ENCODE measurements around the gene TXNRD2.

Gene TXNRD2

GRCh38 chr22:19875531-19876313 lies 65.9 kb downstream of the TXNRD2 start:
- DNase-seq (ENCODE audit: low spot score), result no peak

GRCh38 chr22:19875061-19875530 lies 66.5 kb downstream of the TXNRD2 start:
- DNase-seq (ENCODE audit: low spot score), result no peak

- DNase-seq (ENCODE audit: low spot score), result no peak
These were observed 67.1 kb downstream of the TXNRD2 start for GRCh38 chr22:19874307-19875060.

- DNase-seq (ENCODE audit: low spot score), result no peak
These were observed 67.7 kb downstream of the TXNRD2 start for GRCh38 chr22:19873960-19874306.

- DNase-seq (ENCODE audit: low spot score), result no peak
These were observed 68.3 kb downstream of the TXNRD2 start for GRCh38 chr22:19873138-19873959.

- no peak for DNase-seq (ENCODE audit: low spot score)
These were observed 68.9 kb downstream of the TXNRD2 start for GRCh38 chr22:19872779-19873137.

GRCh38 chr22:19871845-19872778 lies 69.5 kb downstream of the TXNRD2 start:
- DNase-seq (ENCODE audit: low spot score), result no peak

DNA sequence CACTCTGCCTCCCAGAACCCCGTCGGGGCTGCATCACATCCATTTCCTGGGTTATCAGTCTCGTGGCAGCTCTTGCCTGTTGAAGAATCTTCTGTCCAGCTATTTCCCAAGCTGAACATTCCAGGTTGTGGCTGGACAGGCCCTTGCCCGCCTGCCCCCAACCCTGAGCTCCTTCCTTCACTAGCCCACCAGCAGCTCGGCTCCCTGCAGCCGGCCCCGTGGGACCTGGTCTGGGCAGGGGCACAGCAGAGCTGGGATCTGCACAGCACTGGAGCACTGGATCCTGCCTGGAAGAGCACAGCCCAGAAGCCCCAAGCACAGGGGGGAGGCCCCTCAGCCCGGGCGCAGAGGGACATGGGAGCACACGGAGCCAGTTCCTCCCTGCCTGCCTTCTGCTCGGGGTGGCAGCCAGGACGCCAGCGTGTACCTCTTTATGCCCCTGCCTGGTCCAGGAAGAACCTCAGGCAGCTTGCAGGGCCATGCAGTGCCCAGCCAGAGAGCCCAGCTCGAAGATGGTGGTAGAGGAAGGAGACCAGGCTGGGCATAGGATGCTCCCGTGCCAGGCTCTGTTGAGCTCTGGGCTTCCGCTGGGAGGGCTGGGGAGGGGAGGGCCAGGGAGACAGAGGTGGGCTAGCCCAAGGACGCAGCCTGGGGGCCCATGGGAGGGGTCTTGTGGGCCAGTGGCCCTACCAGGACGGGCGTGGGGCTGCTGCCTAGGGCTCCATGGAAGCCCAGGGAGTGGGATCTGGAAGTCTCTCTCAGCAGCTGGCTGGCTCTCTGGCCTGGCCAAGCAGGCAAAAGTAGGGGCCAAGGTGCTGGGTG lies 70.4 kb downstream of the TXNRD2 start:
- DNase-seq (ENCODE audit: low spot score), result no peak

- DNase-seq (ENCODE audit: low spot score), result no peak
These were observed 71.2 kb downstream of the TXNRD2 start for GRCh38 chr22:19870153-19871022.

- DNase-seq (ENCODE audit: low spot score), result no peak
These were observed 72.0 kb downstream of the TXNRD2 start for GRCh38 chr22:19869497-19870152.

DNA sequence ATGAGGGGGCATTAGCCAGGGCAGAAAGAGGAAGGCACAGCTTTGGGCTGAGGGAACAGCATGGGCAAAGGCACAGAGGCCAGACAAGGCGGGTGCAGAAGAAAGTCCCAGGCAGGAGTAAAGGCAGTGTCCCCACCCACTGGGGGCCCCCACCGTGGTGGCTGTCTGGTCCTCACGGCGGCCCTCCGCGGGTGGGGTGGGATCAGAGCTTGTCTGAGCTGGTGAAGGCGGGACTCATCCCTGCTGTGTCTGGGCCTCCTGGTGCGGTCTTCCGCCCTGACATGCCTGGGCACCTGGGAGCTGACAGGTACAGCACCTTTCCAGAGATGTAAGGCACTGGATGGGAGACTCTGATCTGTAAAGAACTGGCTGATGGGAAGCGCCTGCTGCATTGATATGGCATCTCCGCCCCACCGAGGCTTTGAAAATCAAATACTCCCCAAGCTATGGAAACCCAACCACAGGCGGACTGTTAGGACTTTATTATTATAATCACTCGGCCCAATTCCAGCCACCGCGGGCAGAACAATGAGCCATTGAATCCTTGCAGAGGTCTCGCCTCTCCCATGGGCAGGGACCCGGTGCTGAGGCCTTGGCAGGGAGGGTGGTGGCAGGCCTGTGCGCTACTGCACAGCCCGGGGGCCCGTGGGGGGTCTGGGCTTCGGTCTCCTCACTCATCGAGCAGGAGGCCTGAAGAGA lies 72.7 kb downstream of the TXNRD2 start:
- no peak for DNase-seq (ENCODE audit: low spot score)

- DNase-seq (ENCODE audit: low spot score), result no peak
These were observed 73.3 kb downstream of the TXNRD2 start for GRCh38 chr22:19868333-19868732.

DNA sequence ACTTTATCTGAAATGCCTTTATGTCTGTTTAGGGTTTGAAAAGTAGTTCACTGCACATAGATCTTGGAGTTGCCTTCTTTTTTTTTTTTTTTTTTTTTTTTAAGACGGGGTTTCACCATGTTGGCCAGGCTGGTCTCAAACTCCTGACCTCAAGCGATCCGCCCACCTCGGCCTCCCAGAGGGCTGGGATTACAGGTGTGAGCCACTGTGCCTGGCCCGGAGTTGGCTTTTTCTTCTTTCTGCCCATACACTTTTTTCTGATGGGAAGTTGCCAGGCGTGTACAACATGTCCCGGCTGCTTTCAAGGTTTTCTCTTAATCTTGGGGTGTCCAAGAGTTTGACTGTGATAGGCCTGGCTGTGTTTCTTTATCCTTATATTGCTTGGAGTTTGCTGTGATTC lies 74.0 kb downstream of the TXNRD2 start:
- no peak for DNase-seq (ENCODE audit: low spot score)

- DNase-seq (ENCODE audit: low spot score), result no peak
These were observed 75.0 kb downstream of the TXNRD2 start for GRCh38 chr22:19866665-19867009.

- DNase-seq (ENCODE audit: low spot score), result no peak
These were observed 76.3 kb downstream of the TXNRD2 start for GRCh38 chr22:19865141-19865829.

DNA sequence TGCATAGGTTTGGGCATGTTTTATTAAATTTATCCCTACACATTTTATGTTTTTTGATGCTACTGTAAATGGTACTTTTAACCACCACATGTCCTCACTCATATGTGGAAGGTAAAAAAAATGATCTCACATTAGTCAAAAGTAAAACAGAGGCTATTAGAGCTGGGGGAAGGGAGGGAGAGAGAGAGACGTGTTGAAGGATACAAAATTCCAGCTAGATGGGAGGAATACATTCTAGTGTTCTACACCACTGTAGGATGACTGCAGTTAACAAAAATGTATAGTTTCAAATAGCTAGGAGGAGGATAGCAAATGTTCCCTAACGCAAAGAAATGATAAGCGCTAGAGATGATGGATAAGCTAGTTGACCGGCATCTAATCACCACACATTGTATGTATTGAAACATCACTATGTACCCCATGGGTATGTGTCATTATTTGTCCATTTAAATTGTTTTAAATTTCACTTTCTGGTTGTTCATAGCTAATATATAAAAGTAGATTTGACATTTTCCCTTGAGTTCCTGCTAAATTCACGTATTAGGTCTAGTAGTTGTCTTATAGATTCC lies 77.0 kb downstream of the TXNRD2 start:
- DNase-seq (ENCODE audit: low spot score), result no peak

DNA sequence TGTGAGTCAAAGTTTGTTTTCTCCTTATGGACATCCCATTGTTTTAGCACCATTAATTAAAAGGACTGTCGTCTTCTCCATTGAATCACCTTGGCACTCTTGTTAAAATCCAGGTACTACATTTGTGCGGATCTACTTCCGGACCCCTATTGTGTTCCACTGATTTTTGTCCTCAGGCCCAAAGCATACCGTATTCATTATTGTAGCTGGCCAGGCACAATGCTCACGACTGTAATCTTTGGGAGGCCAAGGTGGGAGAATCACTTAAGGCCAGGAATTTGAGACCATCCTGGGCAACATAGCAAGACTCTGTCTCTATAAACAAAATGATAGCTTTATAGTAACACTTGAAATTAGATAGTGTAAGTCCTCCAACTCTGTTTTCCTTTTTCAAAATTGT lies 78.0 kb downstream of the TXNRD2 start:
- DNase-seq (ENCODE audit: low spot score), result no peak
